Kidney capillary endothelial cell (primary cell): ENCODE data around the gene NMU.
"Not testable (repeated sequence)": the region's sequence is repeated elsewhere in the genome, so short reads cannot be mapped to it uniquely, and the experiment has no call there.

ENCODE experiments used
- DNase-seq: peaks from one replicate; pipeline ENCODE4 v3.0.0-alpha.2; 2018; ENCODE audit warnings: low spot score

NMU gene

DNA sequence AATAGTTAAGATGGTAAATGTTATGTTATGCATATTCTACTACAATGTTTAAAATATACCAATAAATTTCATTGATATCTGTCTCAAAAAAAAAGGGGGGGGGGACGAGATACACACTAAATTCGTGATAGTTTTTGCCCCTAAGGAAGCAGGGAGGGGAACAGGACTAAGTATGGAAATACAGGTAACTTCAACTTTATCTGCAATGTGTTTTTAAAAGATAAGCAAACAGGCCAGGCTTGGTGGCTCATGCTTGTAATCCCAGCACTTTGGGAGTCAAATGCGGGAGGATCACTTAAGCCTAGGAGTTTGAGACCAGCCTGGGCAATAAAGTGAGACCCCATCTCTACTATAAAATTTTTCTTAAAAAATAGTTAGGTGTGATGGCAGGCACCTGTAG lies 76.0 kb downstream of the NMU start:
- no peak for DNase-seq

DNA sequence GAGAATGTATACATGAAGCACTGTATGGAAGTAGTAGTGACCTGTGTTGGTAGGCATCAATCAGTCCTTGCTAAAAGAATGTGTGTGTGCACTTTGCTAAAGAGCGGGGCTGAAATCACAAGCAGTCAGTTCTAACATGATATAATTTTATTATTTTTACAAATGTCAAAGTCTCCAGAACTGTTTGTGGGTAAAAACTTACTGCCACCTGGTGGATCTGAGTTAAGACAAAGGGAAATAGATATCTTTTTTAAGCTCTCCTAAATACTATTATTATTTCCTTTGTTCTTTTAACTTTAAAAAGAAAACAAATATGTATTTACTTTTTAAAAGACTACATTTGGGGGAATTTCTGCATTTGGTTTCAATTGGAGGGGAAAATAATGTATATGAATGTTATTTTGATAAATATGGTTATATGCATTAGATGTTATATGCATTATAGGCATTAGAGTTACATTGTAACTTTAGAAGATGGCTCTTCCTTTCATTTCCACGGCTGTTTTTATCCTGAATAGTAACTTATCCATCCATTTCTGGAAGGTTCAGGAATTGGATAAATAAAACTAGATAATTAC lies 81.6 kb downstream of the NMU start:
- no peak for DNase-seq

DNA sequence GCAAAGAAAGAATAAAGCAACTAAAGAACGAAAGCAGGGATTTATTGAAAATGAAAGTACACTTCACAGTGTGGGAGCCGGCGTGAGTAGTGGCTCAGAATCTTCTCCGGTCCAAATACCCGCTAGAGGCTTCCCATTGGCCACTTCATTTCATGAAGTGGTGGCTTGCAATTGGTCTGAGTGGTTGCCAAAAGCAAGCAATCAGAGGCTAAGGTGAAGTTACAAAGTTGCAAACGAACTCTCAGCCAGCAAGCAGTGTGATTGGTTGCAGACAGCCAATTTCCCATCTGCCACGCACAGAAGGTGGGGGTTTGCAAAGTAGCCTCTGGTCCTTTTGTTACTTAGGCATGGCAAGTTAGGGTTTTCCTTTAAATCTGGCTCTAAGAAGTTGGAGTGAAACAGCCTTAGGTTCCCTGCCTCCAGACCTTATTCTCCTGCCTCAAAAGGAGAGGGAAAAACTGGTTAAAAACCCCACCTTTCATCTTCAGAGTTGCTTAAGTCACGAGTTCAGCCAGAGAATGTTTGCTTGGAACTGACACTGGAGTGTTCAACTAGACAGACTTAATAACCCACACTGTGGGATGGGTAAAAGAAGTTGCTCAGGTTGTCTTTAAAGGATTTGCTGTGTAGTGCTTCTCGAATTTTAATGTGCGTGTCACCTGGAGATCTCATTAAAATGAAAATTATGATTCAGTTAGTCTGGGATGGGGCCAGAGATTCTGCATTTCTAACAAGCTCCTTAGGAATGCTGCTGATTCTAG lies 82.5 kb downstream of the NMU start:
- DNase-seq: no peak

DNA sequence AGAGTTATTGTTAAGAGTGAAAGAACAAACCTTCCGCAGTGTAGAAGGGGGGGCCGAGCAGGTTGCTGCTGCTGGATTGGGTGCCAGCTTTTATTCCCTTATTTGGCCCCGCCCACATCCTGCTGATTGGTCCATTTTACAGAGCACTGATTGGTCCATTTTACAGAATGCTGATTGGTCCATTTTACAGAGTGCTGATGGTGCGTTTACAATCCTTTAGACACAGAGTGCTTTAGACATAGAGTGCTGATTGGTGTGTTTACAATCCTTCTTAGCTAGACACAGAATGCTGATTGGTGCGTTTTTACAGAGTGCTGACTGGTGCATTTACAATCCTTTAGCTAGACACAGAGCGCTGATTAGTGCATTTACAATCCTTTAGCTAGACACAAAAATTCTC lies 84.1 kb downstream of the NMU start:
- not testable (repeated sequence) for DNase-seq

DNA sequence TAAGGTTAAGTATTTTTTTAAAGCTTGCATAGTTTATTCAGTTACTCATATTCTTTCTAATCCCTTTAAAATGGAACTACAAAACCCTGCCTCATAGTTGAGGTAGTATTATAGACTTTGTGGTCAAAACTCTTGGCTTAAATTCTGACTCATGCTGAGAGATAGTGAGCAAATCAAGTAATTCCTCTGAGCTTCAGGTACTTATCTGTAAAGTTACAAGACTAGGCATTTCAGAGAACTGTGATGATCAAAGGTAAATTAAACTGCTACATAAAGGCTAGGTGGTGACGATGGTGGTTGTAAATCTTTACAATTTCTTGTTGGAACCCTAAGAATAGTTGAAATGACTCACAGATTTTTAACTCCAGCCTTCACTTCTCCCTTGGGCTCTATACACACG lies 86.2 kb downstream of the NMU start:
- DNase-seq: no peak

DNA sequence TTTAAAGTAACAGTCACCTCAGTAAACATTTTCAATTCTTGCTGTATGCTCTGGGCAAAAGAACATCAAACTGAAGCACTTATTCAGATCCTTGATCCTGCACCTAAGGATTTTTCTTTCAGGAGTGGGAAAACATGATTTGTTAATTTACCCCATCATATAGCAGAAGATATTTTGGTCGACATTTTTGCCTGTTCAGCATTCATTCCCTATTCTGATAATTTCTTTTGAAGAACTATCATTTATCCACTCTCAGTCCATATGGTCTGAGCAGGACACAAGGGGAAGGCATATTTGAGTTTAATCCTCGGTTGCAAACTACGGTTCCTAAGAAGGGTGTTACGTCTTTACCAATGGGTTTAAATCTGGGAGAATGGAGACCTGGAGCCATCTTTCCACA lies 88.2 kb downstream of the NMU start:
- DNase-seq: no peak

DNA sequence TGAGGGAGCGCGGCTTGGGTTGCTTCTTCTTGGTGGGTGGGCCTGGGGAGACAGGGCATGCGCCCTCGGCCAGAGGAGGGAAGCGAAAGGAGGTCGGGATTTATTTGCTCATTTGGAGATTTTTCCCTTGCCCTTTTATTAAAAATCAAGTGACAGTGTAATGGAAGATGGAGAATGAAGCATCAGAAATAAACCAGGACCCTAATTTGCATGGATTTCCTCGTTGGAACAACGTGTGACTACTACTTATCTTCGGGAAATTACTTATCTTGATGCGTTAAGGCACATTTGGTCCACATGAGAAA lies 88.7 kb downstream of the NMU start:
- DNase-seq: no peak

DNA sequence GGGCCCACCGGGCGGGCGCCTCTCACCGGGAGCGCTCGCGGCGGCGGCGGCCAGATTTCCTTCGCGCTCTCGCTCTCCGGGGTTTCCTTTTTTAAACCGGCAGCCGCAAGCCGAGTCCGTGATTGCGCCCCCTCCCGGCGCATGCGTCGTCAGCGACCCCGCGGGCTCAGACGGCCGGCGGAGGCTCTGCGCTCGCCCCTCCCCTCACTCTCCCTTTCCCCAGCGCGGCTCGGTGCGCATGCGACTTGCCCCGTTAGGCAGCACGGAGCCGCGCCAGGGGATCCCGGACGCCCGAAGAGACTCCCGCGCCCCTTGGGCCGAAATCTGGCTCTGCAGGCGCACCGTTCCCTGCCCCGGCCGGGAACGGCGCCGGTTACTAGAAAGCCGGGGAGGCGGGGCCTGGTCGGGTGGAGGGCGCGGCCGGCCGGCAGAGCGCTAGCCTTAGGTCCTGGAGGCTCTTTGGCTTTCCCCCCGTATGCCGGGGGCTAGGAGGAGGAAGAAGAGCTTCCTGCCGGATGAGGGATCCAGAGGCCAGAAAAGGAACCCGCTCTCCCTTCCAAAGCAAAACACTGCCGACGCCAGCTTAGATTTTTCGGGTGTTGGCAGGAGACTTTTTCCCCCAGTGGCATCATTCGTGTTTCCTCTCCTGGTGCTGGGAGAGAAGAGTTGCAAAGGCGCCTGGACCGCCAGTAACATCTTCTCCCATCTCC lies 89.2 kb downstream of the NMU start, which contains the start of gene CLOCK:
Gene CLOCK, minus strand, starts transcription at position 154 of the 710 bp plus-strand sequence. CDS start 64,124 bp downstream, outside the sequence.
- peak; percentile 80 for DNase-seq

DNA sequence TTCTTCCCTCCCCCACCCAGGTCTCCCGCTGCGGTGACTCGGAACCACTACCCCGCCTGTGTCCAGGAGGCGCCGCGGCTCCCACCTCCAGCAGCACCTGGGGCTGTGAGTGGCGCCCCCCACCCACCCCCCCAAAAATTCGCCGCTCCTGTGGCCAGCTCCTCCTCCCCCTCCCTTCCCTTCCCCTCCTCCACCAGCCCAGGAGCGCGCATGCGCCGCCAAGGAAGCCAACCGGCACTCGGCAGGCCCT lies 89.7 kb downstream of the NMU start:
- DNase-seq: no peak

DNA sequence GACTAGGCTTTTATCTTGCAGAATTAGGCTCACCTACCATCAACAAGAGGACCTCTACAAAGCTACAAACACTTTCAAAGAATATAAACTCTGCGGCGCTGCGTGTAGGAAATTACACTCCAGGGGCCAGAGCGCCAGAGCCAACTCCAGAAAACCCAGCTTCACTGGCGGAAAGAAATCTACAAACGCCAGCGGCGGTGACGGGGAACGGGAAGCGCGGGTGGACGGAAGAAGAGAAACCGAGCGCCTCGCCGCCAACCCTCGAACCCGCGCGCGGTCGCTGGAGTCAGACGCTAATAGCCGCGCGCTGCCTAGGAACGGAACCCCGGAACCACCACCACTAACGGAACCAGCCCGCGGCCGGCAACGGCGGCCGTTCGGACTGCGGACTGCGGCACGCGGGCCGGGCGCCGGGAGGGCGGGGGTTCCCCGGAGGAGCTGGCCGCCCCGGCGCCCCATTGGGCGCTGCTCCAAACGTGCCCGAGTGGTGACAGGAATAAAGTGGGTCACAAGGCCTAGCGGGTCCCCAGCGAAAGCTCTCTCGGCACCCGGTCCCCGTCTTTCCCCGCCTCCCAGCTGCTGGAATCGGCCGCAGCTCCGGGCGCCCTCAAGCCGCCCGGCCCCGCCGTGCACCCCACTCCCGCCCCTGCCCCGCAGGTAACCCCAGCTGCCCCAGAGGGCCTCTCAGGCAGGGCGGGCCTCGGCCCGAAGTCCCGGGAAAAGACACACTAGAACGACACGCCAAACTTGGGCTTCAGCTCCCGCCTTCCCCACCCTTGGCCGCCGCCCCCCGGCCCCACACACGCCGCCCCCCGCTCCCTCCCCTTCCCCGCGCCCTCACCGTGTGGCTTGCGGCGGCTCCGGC lies 90.2 kb downstream of the NMU start:
- DNase-seq: peak; percentile 60
